OCI-M2 (cell line): ENCODE measurements around the gene RAB38.

Experiments used
- DNase-seq: peaks from one replicate; lab custom pipeline; 2025; ENCODE audit not compliant: unreplicated experiment; lab: John Stamatoyannopoulos, UW

Gene RAB38

GRCh38 chr11:88174709-88175568 is at the start of gene RAB38:
RAB38 (minus strand) TSS chr11:88175443; CDS start chr11:88175384, 59 bp downstream.
- DNase-seq: no peak

- DNase-seq: no peak
Observed at GRCh38 chr11:88213406-88213805, 38.2 kb upstream of the RAB38 start.

- DNase-seq: no peak
Observed at GRCh38 chr11:88212300-88212699, 37.1 kb upstream of the RAB38 start.

GRCh38 chr11:88208745-88209144 is 33.5 kb upstream of the RAB38 start:
- no peak for DNase-seq

- no peak for DNase-seq
Observed at GRCh38 chr11:88206751-88207150, 31.5 kb upstream of the RAB38 start.

GRCh38 chr11:88204353-88204752 is 29.1 kb upstream of the RAB38 start:
- DNase-seq: no peak

GRCh38 chr11:88203604-88204003 is 28.4 kb upstream of the RAB38 start:
- no peak for DNase-seq

GRCh38 chr11:88202498-88202897 is 27.3 kb upstream of the RAB38 start:
- no peak for DNase-seq

GRCh38 chr11:88196393-88196792 is 21.1 kb upstream of the RAB38 start:
- DNase-seq: no peak

GRCh38 chr11:88195908-88196307 is 20.7 kb upstream of the RAB38 start:
- DNase-seq: no peak

- no peak for DNase-seq
Observed at GRCh38 chr11:88194990-88195389, 19.7 kb upstream of the RAB38 start.

GRCh38 chr11:88193278-88193677 is 18.0 kb upstream of the RAB38 start:
- no peak for DNase-seq

GRCh38 chr11:88188932-88189253 is 13.7 kb upstream of the RAB38 start:
- no peak for DNase-seq

GRCh38 chr11:88188251-88188931 is 13.1 kb upstream of the RAB38 start:
- DNase-seq: no peak

GRCh38 chr11:88183233-88183632 is 8.0 kb upstream of the RAB38 start:
- DNase-seq: no peak

- DNase-seq: no peak
Observed at GRCh38 chr11:88181776-88182175, 6.5 kb upstream of the RAB38 start.

GRCh38 chr11:88179971-88180629 is 4.9 kb upstream of the RAB38 start:
- no peak for DNase-seq

GRCh38 chr11:88179141-88179540 is 3.9 kb upstream of the RAB38 start:
- DNase-seq: no peak

GRCh38 chr11:88178191-88178590 is 2.9 kb upstream of the RAB38 start:
- no peak for DNase-seq

- no peak for DNase-seq
Observed at GRCh38 chr11:88175569-88176075, 379 bp upstream of the RAB38 start.

- DNase-seq: no peak
Observed at GRCh38 chr11:88173956-88174355, 1.3 kb downstream of the RAB38 start.

GRCh38 chr11:88171982-88172381 is 3.3 kb downstream of the RAB38 start:
- DNase-seq: no peak
